ENCODE measurements around the gene ABTB1.
"Not testable (repeated sequence)": the region's sequence is repeated elsewhere in the genome, so short reads cannot be mapped to it uniquely, and the experiment has no call there.

The ABTB1 gene

GRCh38 chr3:127702151-127702578, 29.4 kb downstream of the ABTB1 start:
- H3K27ac ChIP-seq (replicated peaks): no peak overlapping the region
- TF ChIP-seq REST (IDR thresholded peaks at IDR 0.05; ENCODE audit: insufficient replicate concordance, low read depth) (no peak), SPI1 (IDR thresholded peaks at IDR 0.05; ENCODE audit: borderline replicate concordance, low read depth) (no peak), POLR2AphosphoS5 (IDR thresholded peaks at IDR 0.05; ENCODE audit: low read depth) (no peak), GABPA (IDR thresholded peaks at IDR 0.05; ENCODE audit: low read depth) (no peak), CTCF (IDR thresholded peaks at IDR 0.05; ENCODE audit: insufficient read depth, low read length) (no peak)
- DNase-seq (ENCODE audit: low read depth in 1 of 2, low spot score in 1 of 2): no peak
- H3K4me3 ChIP-seq (replicated peaks; ENCODE audit: insufficient read depth, low read length): no peak overlapping the region
- no peaks in the 10 kb centered on the region for H3K27me3 ChIP-seq (ENCODE audit: insufficient read depth, poor library complexity, severe bottlenecking)

- not testable (repeated sequence) for H3K27ac ChIP-seq (replicated peaks); H3K27me3 ChIP-seq (ENCODE audit: insufficient read depth, poor library complexity, severe bottlenecking); DNase-seq (ENCODE audit: low read depth in 1 of 2, low spot score in 1 of 2); H3K4me3 ChIP-seq (replicated peaks; ENCODE audit: insufficient read depth, low read length)
Observed at GRCh38 chr3:127704840-127705239, 32.1 kb downstream of the ABTB1 start.

- Histone ChIP-seq H3K27me3 (ENCODE audit: insufficient read depth, poor library complexity, severe bottlenecking) (no peaks in the 10 kb centered on the region), H3K27ac (replicated peaks) (no peak overlapping the region), H3K4me3 (replicated peaks; ENCODE audit: insufficient read depth, low read length) (no peak overlapping the region)
- DNase-seq (ENCODE audit: low read depth in 1 of 2, low spot score in 1 of 2): no peak
- TF ChIP-seq SPI1 (IDR thresholded peaks at IDR 0.05; ENCODE audit: borderline replicate concordance, low read depth) (no peak), CTCF (IDR thresholded peaks at IDR 0.05; ENCODE audit: insufficient read depth, low read length) (no peak)
Observed at GRCh38 chr3:127706312-127706711, 33.6 kb downstream of the ABTB1 start.

- Histone ChIP-seq H3K27me3 (ENCODE audit: insufficient read depth, poor library complexity, severe bottlenecking) (no peaks in the 10 kb centered on the region), H3K27ac (replicated peaks) (no peak overlapping the region), H3K4me3 (replicated peaks; ENCODE audit: insufficient read depth, low read length) (no peak overlapping the region)
- no peak for TF ChIP-seq REST (IDR thresholded peaks at IDR 0.05; ENCODE audit: insufficient replicate concordance, low read depth)
- no peak for TF ChIP-seq SPI1 (IDR thresholded peaks at IDR 0.05; ENCODE audit: borderline replicate concordance, low read depth)
- TF ChIP-seq CTCF (IDR thresholded peaks at IDR 0.05; ENCODE audit: insufficient read depth, low read length): no peak
- TF ChIP-seq POLR2AphosphoS5 (IDR thresholded peaks at IDR 0.05; ENCODE audit: low read depth): no peak
- TF ChIP-seq GABPA (IDR thresholded peaks at IDR 0.05; ENCODE audit: low read depth): no peak
- DNase-seq (ENCODE audit: low read depth in 1 of 2, low spot score in 1 of 2): no peak
Observed at GRCh38 chr3:127706785-127707351, 34.1 kb downstream of the ABTB1 start.
